ENCODE data around the gene DDX52. TPM values are rescaled to one million over a fixed set of nuclear protein-coding genes. Genes with fewer than 3 reads are reported as not detected.
"Not testable (repeated sequence)": the region's sequence is repeated elsewhere in the genome, so short reads cannot be mapped to it uniquely, and the experiment has no call there.

Gene DDX52
- total RNA-seq, 3 donors from 2014 or later (not counting 1 experiment from before 2014, with no cell fraction given) = 39.1 to 47.5 (median 41.9) TPM

DNA sequence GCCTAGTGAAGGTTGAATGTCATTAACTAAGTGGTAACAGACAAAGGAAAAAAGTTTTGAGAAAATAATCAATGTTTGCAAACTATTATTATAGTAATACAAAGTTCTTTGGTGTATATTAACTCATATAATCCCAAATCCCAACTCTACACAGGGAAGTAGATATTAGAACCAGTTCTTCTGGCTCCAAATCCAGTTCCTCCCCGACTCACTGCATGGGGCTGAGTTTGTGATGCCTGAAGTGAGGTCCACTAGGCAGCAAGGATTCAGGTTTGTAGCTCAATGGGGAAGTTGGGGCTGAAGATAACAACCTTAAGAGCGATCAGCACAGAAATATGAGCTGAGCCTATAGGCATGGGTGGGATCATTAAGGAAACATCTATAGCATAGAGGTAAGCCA lies 28.4 kb downstream of the DDX52 start:
- Histone ChIP-seq H3K36me3 (ENCODE audit: control insufficient read depth, insufficient read depth, low read length) (peaks cover 57% of the 10 kb centered on the region), H3K27ac (ENCODE audit: low read length) (no peak overlapping the region), H3K4me3 (ENCODE audit: low read length) (no peak overlapping the region), H3K9me3 (ENCODE audit: control insufficient read depth, insufficient read depth, low read length) (no peaks in the 10 kb centered on the region), H3K27me3 (ENCODE audit: control insufficient read depth, insufficient read depth, low read length) (no peaks in the 10 kb centered on the region), H3K4me1 (ENCODE audit: control insufficient read depth, insufficient read depth, low read length) (peaks cover 5% of the 10 kb centered on the region)
- WGBS (ENCODE audit: insufficient coverage) = 100% methylated on average over 2 of the region's 2 CpGs
- Mint-ChIP-seq H3K9me3 (no peaks in the 10 kb centered on the region), H3K36me3 (peaks cover 8% of the 10 kb centered on the region), H3K4me3 (no peak overlapping the region), H3K4me1 (peaks cover 2 to 5% of the 10 kb centered on the region in 2 donors), H3K27ac (no peak overlapping the region), H3K27me3 (ENCODE audit: low read depth in 2 of 2) (no peaks in the 10 kb centered on the region)
- TF ChIP-seq CTCF (IDR thresholded peaks at IDR 0.05) = no peak
- intact Hi-C loops (cut with micrococcal nuclease) = no loop called here
- DNase-seq = no peak
- no peak for ATAC-seq

DNA sequence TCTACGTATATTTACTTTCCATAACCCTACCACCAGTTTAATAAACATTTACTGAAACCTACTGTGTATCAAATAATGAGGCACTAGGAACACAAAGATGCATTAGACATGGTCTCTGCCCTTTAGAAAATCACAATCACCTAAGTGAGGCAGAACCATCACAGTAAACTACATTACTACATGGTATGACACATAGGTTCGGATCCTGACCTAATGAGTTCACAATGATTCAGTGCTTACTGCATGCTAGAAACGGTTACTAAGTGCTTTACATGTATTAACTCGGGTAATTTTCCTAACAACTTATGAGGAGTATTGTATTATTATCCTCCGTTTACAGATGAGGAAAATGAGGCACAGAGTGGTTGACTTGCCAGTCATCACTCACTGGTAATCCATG lies 28.9 kb downstream of the DDX52 start:
- peaks cover 7% of the 10 kb centered on the region for H3K4me1 ChIP-seq (ENCODE audit: control insufficient read depth, insufficient read depth, low read length)
- no peak for DNase-seq
- Mint-ChIP-seq H3K9me3 (no peaks in the 10 kb centered on the region), H3K4me1 (peaks cover 7 to 10% of the 10 kb centered on the region in 2 donors), H3K4me3 (no peak overlapping the region), H3K36me3 (peaks cover 8% of the 10 kb centered on the region), H3K27me3 (ENCODE audit: low read depth in 2 of 2) (no peaks in the 10 kb centered on the region), H3K27ac (no peak overlapping the region)
- H3K9me3 ChIP-seq (ENCODE audit: control insufficient read depth, insufficient read depth, low read length) = no peaks in the 10 kb centered on the region
- intact Hi-C loops (cut with micrococcal nuclease) = no loop called here
- no peaks in the 10 kb centered on the region for H3K27me3 ChIP-seq (ENCODE audit: control insufficient read depth, insufficient read depth, low read length)
- H3K36me3 ChIP-seq (ENCODE audit: control insufficient read depth, insufficient read depth, low read length) = peaks cover 52% of the 10 kb centered on the region
- no peak overlapping the region for H3K27ac ChIP-seq (ENCODE audit: low read length)
- WGBS (ENCODE audit: insufficient coverage) = 98% methylated on average over 5 of the region's 5 CpGs
- no peak for TF ChIP-seq CTCF (IDR thresholded peaks at IDR 0.05)
- H3K4me3 ChIP-seq (ENCODE audit: low read length) = no peak overlapping the region
- ATAC-seq = no peak

DNA sequence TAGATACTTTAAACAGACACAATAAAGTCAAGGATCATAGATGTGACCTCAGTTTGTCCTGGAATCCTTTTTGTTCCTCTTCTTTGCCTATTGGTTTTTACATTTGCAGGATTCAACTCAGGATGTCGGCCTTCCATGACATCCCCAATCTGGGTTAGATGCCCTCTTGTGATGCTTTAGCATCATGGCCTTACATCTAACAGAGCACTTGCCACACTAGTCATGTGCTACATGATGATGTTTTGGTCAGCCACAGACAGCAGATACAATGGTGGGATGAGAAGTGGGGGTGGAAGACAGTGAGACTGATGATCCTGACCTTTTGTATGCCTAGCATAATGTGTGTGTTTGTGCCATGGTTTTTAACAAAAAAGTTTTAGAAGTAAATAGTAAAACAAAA lies 32.3 kb downstream of the DDX52 start:
- Histone ChIP-seq H3K9me3 (ENCODE audit: control insufficient read depth, insufficient read depth, low read length) (no peaks in the 10 kb centered on the region), H3K4me3 (ENCODE audit: low read length) (no peak overlapping the region), H3K36me3 (ENCODE audit: control insufficient read depth, insufficient read depth, low read length) (peaks cover 27% of the 10 kb centered on the region), H3K27me3 (ENCODE audit: control insufficient read depth, insufficient read depth, low read length) (no peaks in the 10 kb centered on the region), H3K4me1 (ENCODE audit: control insufficient read depth, insufficient read depth, low read length) (peaks cover 16% of the 10 kb centered on the region), H3K27ac (ENCODE audit: low read length) (no peak overlapping the region)
- 100% methylated on average over 1 of the region's 1 CpG for WGBS (ENCODE audit: insufficient coverage)
- peak overlapping the region; percentile 47 to 94 for H3K27ac Mint-ChIP-seq
- H3K4me1 Mint-ChIP-seq = peaks cover 30 to 31% of the 10 kb centered on the region in 2 donors
- DNase-seq = peak in 1 of 2 donors; percentile 9
- H3K36me3 Mint-ChIP-seq = no peaks in the 10 kb centered on the region
- H3K4me3 Mint-ChIP-seq = peak overlapping the region; percentile 21
- no peaks in the 10 kb centered on the region for H3K27me3 Mint-ChIP-seq (ENCODE audit: low read depth in 2 of 2)
- intact Hi-C loops (cut with micrococcal nuclease) = no loop called here
- no peaks in the 10 kb centered on the region for H3K9me3 Mint-ChIP-seq
- ATAC-seq = no peak
- TF ChIP-seq CTCF (IDR thresholded peaks at IDR 0.05) = no peak

DNA sequence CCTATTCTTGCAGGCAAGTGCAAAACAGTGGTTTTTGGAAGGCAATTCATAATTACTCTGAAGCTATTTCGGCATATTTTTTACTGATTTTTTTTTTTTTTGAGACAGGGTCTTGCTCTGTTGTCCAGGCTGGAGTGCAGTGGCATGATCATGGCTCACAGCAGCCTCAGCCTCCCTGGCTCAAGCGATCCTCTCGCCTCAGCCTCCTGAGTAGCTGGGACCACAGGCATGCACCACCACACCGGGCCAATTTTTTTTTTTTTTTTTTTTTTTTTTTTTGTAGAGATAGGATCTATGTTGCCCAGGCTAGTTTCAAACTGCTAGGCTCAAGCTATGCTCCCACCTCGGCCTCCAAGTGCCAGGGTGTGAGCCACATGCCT lies 33.2 kb downstream of the DDX52 start:
- ATAC-seq; H3K27me3 Mint-ChIP-seq (ENCODE audit: low read depth in 2 of 2); H3K4me3 ChIP-seq (ENCODE audit: low read length); intact Hi-C loops (cut with micrococcal nuclease); H3K9me3 ChIP-seq (ENCODE audit: control insufficient read depth, insufficient read depth, low read length); H3K27me3 ChIP-seq (ENCODE audit: control insufficient read depth, insufficient read depth, low read length); DNase-seq; H3K36me3 Mint-ChIP-seq; H3K9me3 Mint-ChIP-seq: not testable (repeated sequence)
- H3K4me3 Mint-ChIP-seq = peak overlapping the region; percentile 89
- peak overlapping the region; percentile 41 for H3K27ac ChIP-seq (ENCODE audit: low read length)
- peaks cover 25% of the 10 kb centered on the region for H3K36me3 ChIP-seq (ENCODE audit: control insufficient read depth, insufficient read depth, low read length)
- 66% methylated on average over 4 of the region's 5 CpGs for WGBS (ENCODE audit: insufficient coverage)
- peaks cover 20% of the 10 kb centered on the region for H3K4me1 ChIP-seq (ENCODE audit: control insufficient read depth, insufficient read depth, low read length)
- peak overlapping the region; percentile 94 to 95 for H3K27ac Mint-ChIP-seq
- H3K4me1 Mint-ChIP-seq = peaks cover 39 to 40% of the 10 kb centered on the region in 2 donors

Measured in natural killer cell (primary cell).